PC-3 (cell line): Measurements from ENCODE around the gene WDR90.

Experiments
- CTCF ChIP-seq: fragments of 300-600 bp; sonication (generic); conservative IDR thresholded peaks from 2 replicates; pipeline ENCODE4 v1.5.1; 2017; ENCODE audit warnings: antibody characterized with exemption, low read depth, mild to moderate bottlenecking, low read length
- EZH2 ChIP-seq: fragments of 300-600 bp; sonication (generic); IDR thresholded peaks from one replicate; pipeline ENCODE4 v1.6.1; 2017; ENCODE audit warnings: antibody characterized with exemption, mild to moderate bottlenecking, low read length; ENCODE audit not compliant: unreplicated experiment

GRCh38 chr16:646679-647172 is 2.4 kb upstream of the WDR90 start:
- TF ChIP-seq CTCF (no peak), EZH2 (no peak)
